GM21423 (cell line): Measurements from ENCODE around the gene HMMR.
"Not testable (repeated sequence)": the region's sequence is repeated elsewhere in the genome, so short reads cannot be mapped to it uniquely, and the experiment has no call there.

ENCODE experiments used
- ATAC-seq: cut with Tn5 transposase; IDR thresholded peaks from one replicate; pipeline ENCODE4 v1.9.1; 2021; ENCODE audit warnings: mild to moderate bottlenecking, moderate library complexity; ENCODE audit not compliant: unreplicated experiment

Gene HMMR

GRCh38 chr5:163460562-163461171 lies at the start of gene HMMR:
Gene HMMR, plus strand, starts transcription at chr5:163460632. Its CDS starts 61 bp downstream, at chr5:163460693.
- no peak for ATAC-seq

GRCh38 chr5:163415673-163416072 lies 44.8 kb upstream of the HMMR start:
- ATAC-seq = not testable (repeated sequence)

- no peak for ATAC-seq
These were observed 35.6 kb upstream of the HMMR start for GRCh38 chr5:163424836-163425235.

GRCh38 chr5:163426128-163426527 lies 34.3 kb upstream of the HMMR start:
- ATAC-seq = not testable (repeated sequence)

- no peak for ATAC-seq
These were observed 27.9 kb upstream of the HMMR start for GRCh38 chr5:163432544-163432943.

GRCh38 chr5:163433271-163433670 lies 27.2 kb upstream of the HMMR start:
- ATAC-seq = no peak

GRCh38 chr5:163434401-163434866 lies 26.0 kb upstream of the HMMR start:
- ATAC-seq = no peak

GRCh38 chr5:163436515-163436914 lies 23.9 kb upstream of the HMMR start:
- ATAC-seq = no peak

- ATAC-seq = no peak
These were observed 23.5 kb upstream of the HMMR start for GRCh38 chr5:163437011-163437308.

GRCh38 chr5:163437309-163438182 lies 22.9 kb upstream of the HMMR start, which contains the start of gene CCNG1:
Gene CCNG1, plus strand, starts transcription at chr5:163437595. Its CDS starts 1,662 bp downstream, at chr5:163439257.
- ATAC-seq = peak; percentile 93

GRCh38 chr5:163439092-163439425 lies 21.4 kb upstream of the HMMR start:
- ATAC-seq = peak; percentile 19

- ATAC-seq = no peak
These were observed 19.5 kb upstream of the HMMR start for GRCh38 chr5:163440954-163441353.

GRCh38 chr5:163444526-163444925 lies 15.9 kb upstream of the HMMR start:
- no peak for ATAC-seq

- no peak for ATAC-seq
These were observed 15.1 kb upstream of the HMMR start for GRCh38 chr5:163445345-163445744.

- ATAC-seq = no peak
These were observed 13.2 kb upstream of the HMMR start for GRCh38 chr5:163447191-163447590.

GRCh38 chr5:163447875-163448274 lies 12.6 kb upstream of the HMMR start:
- ATAC-seq = no peak

GRCh38 chr5:163448491-163448890 lies 11.9 kb upstream of the HMMR start:
- no peak for ATAC-seq

- no peak for ATAC-seq
These were observed 8.9 kb upstream of the HMMR start for GRCh38 chr5:163451489-163451888.

- no peak for ATAC-seq
These were observed 6.7 kb upstream of the HMMR start for GRCh38 chr5:163453705-163454104.

- ATAC-seq = not testable (repeated sequence)
These were observed 5.0 kb upstream of the HMMR start for GRCh38 chr5:163455406-163455805.

GRCh38 chr5:163456029-163456589 lies 4.3 kb upstream of the HMMR start:
- no peak for ATAC-seq

GRCh38 chr5:163456840-163457239 lies 3.6 kb upstream of the HMMR start:
- no peak for ATAC-seq
